Activated naive CD8-positive, alpha-beta T cell treated with anti-CD3 and anti-CD28 coated beads, Interleukin-2, amount 50 U/mL, for 24 hours (primary cell): ENCODE measurements around the gene BRICD5.

Experiments used
- ATAC-seq: fragments of 150-1000 bp; cut with Tn5 transposase; one replicate; pipeline ENCODE4 v1.10.0; 2021
- DNase-seq: peaks from one replicate; pipeline ENCODE4 v3.0.0; 2021
- H3K27ac Mint-ChIP-seq: one replicate; pipeline ENCODE4 v1.8.0; 2021; ENCODE audit warnings: mild to moderate bottlenecking, mixed read lengths
- H3K27me3 Mint-ChIP-seq: one replicate; pipeline ENCODE4 v1.8.0; 2021; ENCODE audit warnings: mixed read lengths
- H3K36me3 Mint-ChIP-seq: one replicate; pipeline ENCODE4 v1.8.0; 2021; ENCODE audit warnings: low read depth, mixed read lengths
- H3K4me1 Mint-ChIP-seq: one replicate; pipeline ENCODE4 v1.8.0; 2021; ENCODE audit warnings: mixed read lengths
- H3K4me3 Mint-ChIP-seq: one replicate; pipeline ENCODE4 v1.8.0; 2021; ENCODE audit warnings: mild to moderate bottlenecking, moderate library complexity, mixed read lengths
- H3K9me3 Mint-ChIP-seq: one replicate; pipeline ENCODE4 v1.8.0; 2021; ENCODE audit warnings: mixed read lengths

Gene BRICD5

GRCh38 chr16:2178321-2179106 lies 32.1 kb downstream of the BRICD5 start:
- no peaks in the 10 kb centered on the region for H3K27me3 Mint-ChIP-seq
- DNase-seq: peak; percentile 40
- H3K4me3 Mint-ChIP-seq: no peak overlapping the region
- ATAC-seq: peak; percentile 25
- no peaks in the 10 kb centered on the region for H3K4me1 Mint-ChIP-seq
- H3K36me3 Mint-ChIP-seq: peaks cover 9% of the 10 kb centered on the region
- H3K9me3 Mint-ChIP-seq: no peaks in the 10 kb centered on the region
- H3K27ac Mint-ChIP-seq: no peak overlapping the region

- ATAC-seq (no peak), DNase-seq (no peak)
- H3K36me3 Mint-ChIP-seq: peaks cover 13% of the 10 kb centered on the region
These were observed 33.1 kb downstream of the BRICD5 start for GRCh38 chr16:2177561-2177960.

GRCh38 chr16:2177101-2177500 lies 33.6 kb downstream of the BRICD5 start:
- no peaks in the 10 kb centered on the region for H3K27me3 Mint-ChIP-seq
- no peaks in the 10 kb centered on the region for H3K4me1 Mint-ChIP-seq
- peaks cover 13% of the 10 kb centered on the region for H3K36me3 Mint-ChIP-seq
- no peak overlapping the region for H3K27ac Mint-ChIP-seq
- no peaks in the 10 kb centered on the region for H3K9me3 Mint-ChIP-seq
- DNase-seq: no peak
- no peak for ATAC-seq
- H3K4me3 Mint-ChIP-seq: no peak overlapping the region

More at GRCh38 chr16:2177561-2177960, 33.1 kb downstream of the BRICD5 start:
- H3K9me3 Mint-ChIP-seq: no peaks in the 10 kb centered on the region
- no peaks in the 10 kb centered on the region for H3K27me3 Mint-ChIP-seq
- no peak overlapping the region for H3K27ac Mint-ChIP-seq
- H3K4me1 Mint-ChIP-seq: no peaks in the 10 kb centered on the region
- H3K4me3 Mint-ChIP-seq: no peak overlapping the region

- H3K27me3 Mint-ChIP-seq: no peaks in the 10 kb centered on the region
- peaks cover 16% of the 10 kb centered on the region for H3K36me3 Mint-ChIP-seq
- no peaks in the 10 kb centered on the region for H3K4me1 Mint-ChIP-seq
- H3K9me3 Mint-ChIP-seq: no peaks in the 10 kb centered on the region
- H3K4me3 Mint-ChIP-seq: no peak overlapping the region
- ATAC-seq: no peak
- no peak overlapping the region for H3K27ac Mint-ChIP-seq
- DNase-seq: no peak
These were observed 34.6 kb downstream of the BRICD5 start for GRCh38 chr16:2176047-2176446.

- Mint-ChIP-seq H3K27ac (no peak overlapping the region), H3K36me3 (peaks cover 16% of the 10 kb centered on the region), H3K4me1 (no peaks in the 10 kb centered on the region), H3K4me3 (no peak overlapping the region), H3K9me3 (no peaks in the 10 kb centered on the region), H3K27me3 (no peaks in the 10 kb centered on the region)
- no peak for ATAC-seq
- DNase-seq: no peak
These were observed 35.2 kb downstream of the BRICD5 start for GRCh38 chr16:2175454-2175853.

GRCh38 chr16:2174396-2175131 lies 36.1 kb downstream of the BRICD5 start:
- Mint-ChIP-seq H3K4me3 (no peak overlapping the region), H3K27ac (no peak overlapping the region)
- no peak for ATAC-seq

GRCh38 chr16:2173916-2174315 lies 36.7 kb downstream of the BRICD5 start:
- Mint-ChIP-seq H3K9me3 (no peaks in the 10 kb centered on the region), H3K4me1 (no peaks in the 10 kb centered on the region), H3K4me3 (no peak overlapping the region), H3K27ac (no peak overlapping the region), H3K36me3 (peaks cover 16% of the 10 kb centered on the region), H3K27me3 (no peaks in the 10 kb centered on the region)
- DNase-seq (no peak), ATAC-seq (no peak)

More at GRCh38 chr16:2174396-2175131, 36.1 kb downstream of the BRICD5 start:
- no peak for DNase-seq
- Mint-ChIP-seq H3K9me3 (no peaks in the 10 kb centered on the region), H3K4me1 (no peaks in the 10 kb centered on the region), H3K36me3 (peaks cover 16% of the 10 kb centered on the region), H3K27me3 (no peaks in the 10 kb centered on the region)

GRCh38 chr16:2173366-2173765 lies 37.3 kb downstream of the BRICD5 start:
- Mint-ChIP-seq H3K9me3 (no peaks in the 10 kb centered on the region), H3K27me3 (no peaks in the 10 kb centered on the region), H3K4me3 (no peak overlapping the region), H3K27ac (no peak overlapping the region), H3K4me1 (no peaks in the 10 kb centered on the region), H3K36me3 (peaks cover 16% of the 10 kb centered on the region)
- ATAC-seq (no peak), DNase-seq (no peak)

- Mint-ChIP-seq H3K36me3 (peaks cover 18% of the 10 kb centered on the region), H3K4me3 (no peak overlapping the region), H3K9me3 (no peaks in the 10 kb centered on the region), H3K4me1 (no peaks in the 10 kb centered on the region), H3K27me3 (no peaks in the 10 kb centered on the region), H3K27ac (no peak overlapping the region)
- DNase-seq (no peak), ATAC-seq (no peak)
These were observed 37.9 kb downstream of the BRICD5 start for GRCh38 chr16:2172688-2173335.

GRCh38 chr16:2171601-2172178 lies 39.0 kb downstream of the BRICD5 start:
- Mint-ChIP-seq H3K4me3 (no peak overlapping the region), H3K27me3 (no peaks in the 10 kb centered on the region), H3K36me3 (peaks cover 18% of the 10 kb centered on the region), H3K27ac (no peak overlapping the region), H3K9me3 (no peaks in the 10 kb centered on the region), H3K4me1 (no peaks in the 10 kb centered on the region)
- DNase-seq (no peak), ATAC-seq (no peak)

- Mint-ChIP-seq H3K27ac (no peak overlapping the region), H3K36me3 (peaks cover 20% of the 10 kb centered on the region), H3K27me3 (no peaks in the 10 kb centered on the region), H3K4me3 (no peak overlapping the region), H3K4me1 (no peaks in the 10 kb centered on the region), H3K9me3 (no peaks in the 10 kb centered on the region)
- no peak for DNase-seq
- ATAC-seq: no peak
These were observed 39.9 kb downstream of the BRICD5 start for GRCh38 chr16:2170587-2171435.

- ATAC-seq: no peak
- Mint-ChIP-seq H3K4me3 (no peak overlapping the region), H3K4me1 (no peaks in the 10 kb centered on the region), H3K27ac (no peak overlapping the region), H3K27me3 (no peaks in the 10 kb centered on the region), H3K36me3 (peaks cover 20% of the 10 kb centered on the region), H3K9me3 (no peaks in the 10 kb centered on the region)
- DNase-seq: no peak
These were observed 40.6 kb downstream of the BRICD5 start for GRCh38 chr16:2170080-2170479.

- H3K4me3 Mint-ChIP-seq: no peak overlapping the region
- H3K36me3 Mint-ChIP-seq: peaks cover 12% of the 10 kb centered on the region
- no peaks in the 10 kb centered on the region for H3K27me3 Mint-ChIP-seq
- H3K9me3 Mint-ChIP-seq: no peaks in the 10 kb centered on the region
- DNase-seq: no peak
- no peak overlapping the region for H3K27ac Mint-ChIP-seq
- ATAC-seq: no peak
- H3K4me1 Mint-ChIP-seq: peaks cover 3% of the 10 kb centered on the region
These were observed 43.5 kb downstream of the BRICD5 start for GRCh38 chr16:2167068-2167638.
